Measurements from ENCODE around the gene FHDC1. TPM values are rescaled to one million over a fixed set of nuclear protein-coding genes. Genes with fewer than 3 reads are reported as not detected.

The FHDC1 gene
- total RNA-seq, 1 donor from 2014 or later: 42.0 TPM

DNA sequence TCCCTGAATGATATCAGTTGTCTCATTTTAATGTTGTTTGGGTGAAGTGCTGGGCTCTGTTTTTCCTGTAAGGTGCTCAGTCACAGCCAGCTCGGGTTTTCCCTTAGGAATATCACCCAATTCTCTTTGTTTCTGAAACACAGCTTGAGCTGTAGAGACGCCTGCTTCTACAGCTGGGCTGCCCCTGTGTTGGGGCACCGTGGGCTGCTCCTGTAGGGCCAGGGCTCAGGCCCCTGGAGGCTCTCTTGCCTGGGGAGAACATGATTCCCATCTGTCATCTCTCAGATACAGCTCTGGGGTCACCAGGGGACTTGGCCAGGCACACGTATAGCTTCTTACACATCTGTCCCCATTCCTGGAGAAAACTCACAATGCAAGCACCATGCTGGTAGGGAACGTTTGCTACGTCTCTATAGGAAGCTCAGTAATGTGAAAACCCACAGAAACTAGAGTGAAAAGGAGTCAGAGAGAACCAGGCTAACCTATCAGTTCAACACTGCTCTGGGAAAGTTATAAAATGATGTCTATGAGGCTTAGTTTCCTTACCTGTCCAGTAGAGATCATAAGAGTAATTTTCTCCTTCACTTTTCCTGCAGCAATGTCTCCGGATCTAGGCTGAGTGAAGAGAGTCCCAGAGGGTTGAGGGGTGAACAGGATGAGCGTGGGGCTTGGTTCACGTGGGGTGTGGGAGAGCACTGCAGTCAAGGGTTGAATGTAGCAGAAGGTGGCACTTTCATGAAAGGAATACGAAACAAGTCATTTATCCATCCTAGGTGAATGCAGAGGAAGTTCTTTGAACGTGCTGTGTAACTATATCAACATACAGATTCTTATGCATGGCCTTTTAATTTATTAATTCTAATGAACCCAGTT lies 14.5 kb downstream of the FHDC1 start:
- TF ChIP-seq, protein P1, sequence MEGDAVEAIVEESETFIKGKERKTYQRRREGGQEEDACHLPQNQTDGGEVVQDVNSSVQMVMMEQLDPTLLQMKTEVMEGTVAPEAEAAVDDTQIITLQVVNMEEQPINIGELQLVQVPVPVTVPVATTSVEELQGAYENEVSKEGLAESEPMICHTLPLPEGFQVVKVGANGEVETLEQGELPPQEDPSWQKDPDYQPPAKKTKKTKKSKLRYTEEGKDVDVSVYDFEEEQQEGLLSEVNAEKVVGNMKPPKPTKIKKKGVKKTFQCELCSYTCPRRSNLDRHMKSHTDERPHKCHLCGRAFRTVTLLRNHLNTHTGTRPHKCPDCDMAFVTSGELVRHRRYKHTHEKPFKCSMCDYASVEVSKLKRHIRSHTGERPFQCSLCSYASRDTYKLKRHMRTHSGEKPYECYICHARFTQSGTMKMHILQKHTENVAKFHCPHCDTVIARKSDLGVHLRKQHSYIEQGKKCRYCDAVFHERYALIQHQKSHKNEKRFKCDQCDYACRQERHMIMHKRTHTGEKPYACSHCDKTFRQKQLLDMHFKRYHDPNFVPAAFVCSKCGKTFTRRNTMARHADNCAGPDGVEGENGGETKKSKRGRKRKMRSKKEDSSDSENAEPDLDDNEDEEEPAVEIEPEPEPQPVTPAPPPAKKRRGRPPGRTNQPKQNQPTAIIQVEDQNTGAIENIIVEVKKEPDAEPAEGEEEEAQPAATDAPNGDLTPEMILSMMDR (IDR thresholded peaks at IDR 0.05; ENCODE audit: partially characterized antibody, unreplicated experiment): no peak
- Mint-ChIP-seq H3K27ac (ENCODE audit: unreplicated experiment) (peak overlapping the region; percentile 74), H3K9me3 (ENCODE audit: unreplicated experiment) (peaks cover 2% of the 10 kb centered on the region), H3K27me3 (ENCODE audit: unreplicated experiment) (peaks cover 4% of the 10 kb centered on the region), H3K36me3 (ENCODE audit: unreplicated experiment) (peaks cover 9% of the 10 kb centered on the region), H3K4me1 (ENCODE audit: low read depth, unreplicated experiment) (peaks cover 45% of the 10 kb centered on the region), H3K4me3 (ENCODE audit: unreplicated experiment) (peak overlapping the region; percentile 71)
- DNase-seq: no peak

DNA sequence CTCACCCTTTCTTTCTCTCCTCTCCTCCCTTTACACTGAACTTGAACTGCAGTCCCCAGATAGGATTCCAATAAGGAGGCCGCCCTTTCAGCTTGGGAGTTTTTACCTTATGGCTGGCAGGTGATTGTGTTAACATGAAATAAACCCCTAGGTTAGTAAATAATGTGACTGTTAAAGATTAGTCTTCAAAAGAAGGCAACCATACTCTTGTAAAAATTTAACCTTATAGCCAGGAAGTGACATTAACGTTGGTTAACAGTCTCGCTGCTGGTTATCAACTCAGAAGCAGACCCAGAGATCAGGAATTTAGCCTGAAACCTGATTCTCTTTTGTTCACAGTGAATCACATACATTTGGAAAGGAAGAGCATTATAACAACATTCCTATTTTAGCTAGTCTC lies 15.2 kb downstream of the FHDC1 start:
- no peak for DNase-seq
- TF ChIP-seq, protein P1 (IDR thresholded peaks at IDR 0.05; ENCODE audit: partially characterized antibody, unreplicated experiment): no peak
- H3K27me3 Mint-ChIP-seq (ENCODE audit: unreplicated experiment): peaks cover 4% of the 10 kb centered on the region
- H3K36me3 Mint-ChIP-seq (ENCODE audit: unreplicated experiment): peaks cover 9% of the 10 kb centered on the region
- H3K4me3 Mint-ChIP-seq (ENCODE audit: unreplicated experiment): peak overlapping the region; percentile 71
- H3K9me3 Mint-ChIP-seq (ENCODE audit: unreplicated experiment): peaks cover 2% of the 10 kb centered on the region
- peak overlapping the region; percentile 13 for H3K27ac Mint-ChIP-seq (ENCODE audit: unreplicated experiment)
- H3K4me1 Mint-ChIP-seq (ENCODE audit: low read depth, unreplicated experiment): peaks cover 46% of the 10 kb centered on the region

DNA sequence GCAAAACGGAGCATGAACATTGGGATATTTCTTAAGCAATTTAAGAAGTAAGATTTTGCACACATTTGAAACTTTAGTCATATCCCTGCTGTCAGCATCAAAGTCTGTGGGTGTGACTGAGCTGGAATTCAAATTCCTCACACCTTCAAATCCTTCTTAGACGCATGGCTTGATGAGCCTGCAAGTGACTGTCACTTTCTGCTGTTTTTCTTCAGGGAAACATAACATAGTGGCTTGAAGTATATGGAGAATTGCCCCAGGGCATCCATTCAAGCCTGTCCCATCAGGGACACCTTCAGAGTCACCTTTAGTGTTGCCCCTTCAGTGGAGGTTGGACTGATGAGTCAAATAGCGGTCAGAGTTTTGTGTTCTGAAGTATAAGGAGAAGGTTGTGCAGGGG lies 17.4 kb downstream of the FHDC1 start:
- no peaks in the 10 kb centered on the region for H3K36me3 Mint-ChIP-seq (ENCODE audit: unreplicated experiment)
- H3K4me3 Mint-ChIP-seq (ENCODE audit: unreplicated experiment): no peak overlapping the region
- H3K27ac Mint-ChIP-seq (ENCODE audit: unreplicated experiment): no peak overlapping the region
- no peak for DNase-seq
- H3K4me1 Mint-ChIP-seq (ENCODE audit: low read depth, unreplicated experiment): peaks cover 43% of the 10 kb centered on the region
- H3K9me3 Mint-ChIP-seq (ENCODE audit: unreplicated experiment): peaks cover 1% of the 10 kb centered on the region
- no peaks in the 10 kb centered on the region for H3K27me3 Mint-ChIP-seq (ENCODE audit: unreplicated experiment)
- TF ChIP-seq, protein P1 (IDR thresholded peaks at IDR 0.05; ENCODE audit: partially characterized antibody, unreplicated experiment): no peak

DNA sequence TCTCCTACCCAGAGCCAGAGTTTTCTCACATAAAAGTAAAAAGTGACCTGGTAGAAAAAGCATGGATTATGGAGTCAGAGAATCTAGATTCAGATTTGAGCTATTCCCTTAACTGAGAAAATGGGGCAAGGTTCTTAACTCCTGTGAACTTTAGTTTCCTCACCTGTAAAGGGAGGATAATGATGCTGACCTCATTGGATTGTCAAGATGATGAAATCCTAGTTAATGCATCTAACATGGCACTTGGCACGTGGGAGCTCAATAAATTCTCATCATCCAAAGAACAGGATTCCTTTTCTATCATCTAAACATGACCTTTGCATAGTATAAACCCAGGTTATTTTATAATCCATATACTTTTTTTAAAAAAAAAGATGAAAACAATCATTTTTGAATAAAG lies 18.6 kb downstream of the FHDC1 start:
- Mint-ChIP-seq H3K4me1 (ENCODE audit: low read depth, unreplicated experiment) (peaks cover 43% of the 10 kb centered on the region), H3K9me3 (ENCODE audit: unreplicated experiment) (no peaks in the 10 kb centered on the region), H3K27me3 (ENCODE audit: unreplicated experiment) (no peaks in the 10 kb centered on the region), H3K36me3 (ENCODE audit: unreplicated experiment) (no peaks in the 10 kb centered on the region), H3K4me3 (ENCODE audit: unreplicated experiment) (no peak overlapping the region), H3K27ac (ENCODE audit: unreplicated experiment) (no peak overlapping the region)
- no peak for DNase-seq
- TF ChIP-seq, protein P1 (IDR thresholded peaks at IDR 0.05; ENCODE audit: partially characterized antibody, unreplicated experiment): no peak

DNA sequence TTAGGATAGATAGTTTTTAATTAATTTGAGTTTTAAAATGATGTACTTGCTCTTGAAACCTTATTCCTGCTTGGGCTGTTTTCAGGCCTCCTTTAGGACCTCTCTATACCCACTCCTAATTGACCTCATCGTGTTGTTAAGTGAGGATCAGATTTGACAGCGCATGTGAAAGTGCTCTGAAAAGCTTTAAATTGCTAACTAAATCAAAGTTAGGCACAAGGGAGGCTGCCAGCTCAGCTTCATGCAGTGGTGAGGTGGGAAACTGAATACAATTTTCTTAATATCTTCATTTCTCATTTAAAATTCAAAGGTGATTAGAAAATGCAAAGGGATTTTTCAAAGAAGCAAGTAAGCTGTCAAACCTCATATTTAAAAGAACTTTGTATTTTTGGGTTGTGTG lies 20.0 kb downstream of the FHDC1 start:
- DNase-seq: no peak
- Mint-ChIP-seq H3K27me3 (ENCODE audit: unreplicated experiment) (no peaks in the 10 kb centered on the region), H3K36me3 (ENCODE audit: unreplicated experiment) (no peaks in the 10 kb centered on the region), H3K27ac (ENCODE audit: unreplicated experiment) (peak overlapping the region; percentile 62), H3K9me3 (ENCODE audit: unreplicated experiment) (peaks cover 2% of the 10 kb centered on the region), H3K4me1 (ENCODE audit: low read depth, unreplicated experiment) (peaks cover 39% of the 10 kb centered on the region), H3K4me3 (ENCODE audit: unreplicated experiment) (no peak overlapping the region)
- TF ChIP-seq, protein P1 (IDR thresholded peaks at IDR 0.05; ENCODE audit: partially characterized antibody, unreplicated experiment): no peak
